ENCODE data around the gene PON3.

DNA sequence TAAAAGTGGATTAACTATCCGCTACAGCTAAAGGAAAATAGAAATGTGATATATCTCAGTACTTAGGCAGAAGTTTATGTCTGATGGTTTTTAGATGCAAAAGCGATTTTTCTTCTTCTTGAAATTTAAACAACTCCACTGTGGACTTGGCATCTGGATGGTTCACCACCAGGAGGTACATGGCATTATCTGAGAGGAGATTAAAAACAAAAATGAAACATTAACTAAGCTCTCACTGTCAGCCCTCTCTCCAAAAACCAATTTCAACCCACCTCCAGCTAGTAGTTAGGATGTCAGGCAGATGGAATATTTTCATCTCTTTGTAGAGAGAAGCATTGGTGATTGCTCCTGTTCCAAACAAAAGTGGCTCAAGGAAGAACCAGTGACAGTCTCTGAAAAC, 84.8 kb downstream of the PON3 start:
- TF ChIP-seq, protein P1, sequence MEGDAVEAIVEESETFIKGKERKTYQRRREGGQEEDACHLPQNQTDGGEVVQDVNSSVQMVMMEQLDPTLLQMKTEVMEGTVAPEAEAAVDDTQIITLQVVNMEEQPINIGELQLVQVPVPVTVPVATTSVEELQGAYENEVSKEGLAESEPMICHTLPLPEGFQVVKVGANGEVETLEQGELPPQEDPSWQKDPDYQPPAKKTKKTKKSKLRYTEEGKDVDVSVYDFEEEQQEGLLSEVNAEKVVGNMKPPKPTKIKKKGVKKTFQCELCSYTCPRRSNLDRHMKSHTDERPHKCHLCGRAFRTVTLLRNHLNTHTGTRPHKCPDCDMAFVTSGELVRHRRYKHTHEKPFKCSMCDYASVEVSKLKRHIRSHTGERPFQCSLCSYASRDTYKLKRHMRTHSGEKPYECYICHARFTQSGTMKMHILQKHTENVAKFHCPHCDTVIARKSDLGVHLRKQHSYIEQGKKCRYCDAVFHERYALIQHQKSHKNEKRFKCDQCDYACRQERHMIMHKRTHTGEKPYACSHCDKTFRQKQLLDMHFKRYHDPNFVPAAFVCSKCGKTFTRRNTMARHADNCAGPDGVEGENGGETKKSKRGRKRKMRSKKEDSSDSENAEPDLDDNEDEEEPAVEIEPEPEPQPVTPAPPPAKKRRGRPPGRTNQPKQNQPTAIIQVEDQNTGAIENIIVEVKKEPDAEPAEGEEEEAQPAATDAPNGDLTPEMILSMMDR (conservative IDR thresholded peaks at IDR 0.05; ENCODE audit: low read depth, low read length): no peak
- TF ChIP-seq, protein P2, sequence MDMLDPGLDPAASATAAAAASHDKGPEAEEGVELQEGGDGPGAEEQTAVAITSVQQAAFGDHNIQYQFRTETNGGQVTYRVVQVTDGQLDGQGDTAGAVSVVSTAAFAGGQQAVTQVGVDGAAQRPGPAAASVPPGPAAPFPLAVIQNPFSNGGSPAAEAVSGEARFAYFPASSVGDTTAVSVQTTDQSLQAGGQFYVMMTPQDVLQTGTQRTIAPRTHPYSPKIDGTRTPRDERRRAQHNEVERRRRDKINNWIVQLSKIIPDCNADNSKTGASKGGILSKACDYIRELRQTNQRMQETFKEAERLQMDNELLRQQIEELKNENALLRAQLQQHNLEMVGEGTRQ (IDR thresholded peaks at IDR 0.05; ENCODE audit: low read depth, low read length): no peak
- TF ChIP-seq RAD21 (IDR thresholded peaks at IDR 0.05; ENCODE audit: low read length) (no peak), FOS (IDR thresholded peaks at IDR 0.05; ENCODE audit: low read depth, low read length) (no peak), MXI1 (IDR thresholded peaks at IDR 0.05; ENCODE audit: borderline replicate concordance, low read depth, low read length) (no peak), POLR2A (IDR thresholded peaks at IDR 0.05; ENCODE audit: low read depth, low read length) (no peak), CEBPB (IDR thresholded peaks at IDR 0.05; ENCODE audit: low read depth, low read length) (no peak), BHLHE40 (IDR thresholded peaks at IDR 0.05; ENCODE audit: low read depth, low read length) (no peak), SMC3 (IDR thresholded peaks at IDR 0.05; ENCODE audit: low read depth, low read length) (no peak), CHD1 (IDR thresholded peaks at IDR 0.05; ENCODE audit: low read depth, low read length) (no peak), MAFK (IDR thresholded peaks at IDR 0.05; ENCODE audit: low read depth, low read length) (no peak), RCOR1 (IDR thresholded peaks at IDR 0.05; ENCODE audit: insufficient replicate concordance, low read length) (no peak), NFE2L2 (IDR thresholded peaks at IDR 0.05; ENCODE audit: low read depth, low read length) (no peak)
- TF ChIP-seq, protein P3, sequence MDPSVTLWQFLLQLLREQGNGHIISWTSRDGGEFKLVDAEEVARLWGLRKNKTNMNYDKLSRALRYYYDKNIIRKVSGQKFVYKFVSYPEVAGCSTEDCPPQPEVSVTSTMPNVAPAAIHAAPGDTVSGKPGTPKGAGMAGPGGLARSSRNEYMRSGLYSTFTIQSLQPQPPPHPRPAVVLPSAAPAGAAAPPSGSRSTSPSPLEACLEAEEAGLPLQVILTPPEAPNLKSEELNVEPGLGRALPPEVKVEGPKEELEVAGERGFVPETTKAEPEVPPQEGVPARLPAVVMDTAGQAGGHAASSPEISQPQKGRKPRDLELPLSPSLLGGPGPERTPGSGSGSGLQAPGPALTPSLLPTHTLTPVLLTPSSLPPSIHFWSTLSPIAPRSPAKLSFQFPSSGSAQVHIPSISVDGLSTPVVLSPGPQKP (IDR thresholded peaks at IDR 0.05; ENCODE audit: borderline replicate concordance, low read depth, low read length): no peak

Measured in IMR-90 (cell line).